GM23338 (cell line): Measurements from ENCODE around the gene ADAMTSL4. TPM values are rescaled to one million over a fixed set of nuclear protein-coding genes. Genes with fewer than 3 reads are reported as not detected.

ENCODE experiments used
- ATAC-seq: fragments of 200-7000 bp; cut with Tn5 transposase; 3 replicates; pipeline ENCODE4 v1.9.1; 2020
- DNase-seq: peaks from one replicate; pipeline ENCODE4 v3.0.0-alpha.2; 2015; ENCODE audit warnings: low spot score
- H2AFZ ChIP-seq: fragments of 200-600 bp; sonication (generic); 2 replicates; pipeline ENCODE4 v1.8.0; 2016; ENCODE audit warnings: antibody characterized with exemption, mild to moderate bottlenecking, moderate library complexity
- H3F3A ChIP-seq: fragments of 200-600 bp; sonication (generic); replicated peaks from 2 replicates; pipeline ENCODE4 v1.8.0; 2017; ENCODE audit warnings: antibody characterized with exemption, mixed run types, low read depth
- H3K27ac ChIP-seq: fragments of 200-600 bp; sonication (generic); 2 replicates; pipeline ENCODE4 v1.6.1; 2016; ENCODE audit warnings: low read depth
- H3K27me3 ChIP-seq: fragments of 200-600 bp; sonication (generic); 2 replicates; pipeline ENCODE4 v1.8.0; 2016; ENCODE audit warnings: mild to moderate bottlenecking, mixed run types, moderate library complexity; ENCODE audit not compliant: insufficient read depth
- H3K36me3 ChIP-seq: fragments of 200-600 bp; sonication (generic); 2 replicates; pipeline ENCODE4 v1.8.0; 2016; ENCODE audit warnings: mild to moderate bottlenecking; ENCODE audit not compliant: insufficient read depth
- H3K4me1 ChIP-seq: fragments of 200-600 bp; sonication (generic); 2 replicates; pipeline ENCODE4 v1.8.0; 2016; ENCODE audit warnings: mild to moderate bottlenecking, moderate library complexity; ENCODE audit not compliant: insufficient read depth
- H3K4me2 ChIP-seq: fragments of 200-600 bp; sonication (generic); 2 replicates; pipeline ENCODE4 v1.7.1; 2017; ENCODE audit warnings: mixed run types
- H3K4me3 ChIP-seq: fragments of 200-600 bp; sonication (generic); 2 replicates; pipeline ENCODE4 v1.6.1; 2016; ENCODE audit warnings: mixed run types
- H3K79me2 ChIP-seq: fragments of 200-600 bp; sonication (generic); replicated peaks from 2 replicates; pipeline ENCODE4 v1.8.0; 2017; ENCODE audit warnings: mild to moderate bottlenecking; ENCODE audit not compliant: insufficient read depth
- H3K9me2 ChIP-seq: fragments of 200-600 bp; sonication (generic); 2 replicates; pipeline ENCODE4 v1.8.0; 2017; ENCODE audit not compliant: insufficient read depth
- H4K20me1 ChIP-seq: fragments of 200-600 bp; sonication (generic); replicated peaks from 2 replicates; pipeline ENCODE4 v1.8.0; 2017; ENCODE audit warnings: mild to moderate bottlenecking; ENCODE audit not compliant: insufficient read depth
- H3K27ac Mint-ChIP-seq: 2 replicates; pipeline ENCODE4 v1.8.0; 2020; ENCODE audit warnings: inconsistent platforms, mild to moderate bottlenecking, moderate library complexity, mixed read lengths
- H3K27me3 Mint-ChIP-seq: 3 replicates; pipeline ENCODE4 v1.8.0; 2022; ENCODE audit warnings: low read depth, mild to moderate bottlenecking, moderate library complexity, mixed read lengths, inconsistent platforms; ENCODE audit not compliant: insufficient read depth, poor library complexity
- H3K36me3 Mint-ChIP-seq: 3 replicates; pipeline ENCODE4 v1.8.0; 2021; ENCODE audit warnings: low read depth, mild to moderate bottlenecking, inconsistent platforms, moderate library complexity, mixed read lengths
- H3K4me1 Mint-ChIP-seq: 3 replicates; pipeline ENCODE4 v1.8.0; 2020; ENCODE audit warnings: mild to moderate bottlenecking, inconsistent platforms, mixed read lengths
- H3K4me3 Mint-ChIP-seq: 3 replicates; pipeline ENCODE4 v1.8.0; 2021; ENCODE audit warnings: moderate library complexity, mild to moderate bottlenecking, inconsistent platforms, mixed read lengths
- H3K9me3 Mint-ChIP-seq: 3 replicates; pipeline ENCODE4 v1.8.0; 2020; ENCODE audit warnings: moderate library complexity, mild to moderate bottlenecking, inconsistent platforms, mixed read lengths
- EZH2phosphoT487 ChIP-seq: fragments of 200-600 bp; sonication (generic); IDR thresholded peaks from one replicate; pipeline ENCODE4 v1.8.1; 2018; ENCODE audit warnings: antibody characterized with exemption; ENCODE audit not compliant: unreplicated experiment
- JUNB ChIP-seq: IDR thresholded peaks from one replicate; pipeline ENCODE4 v1.6.1; 2016; ENCODE audit warnings: antibody characterized with exemption; ENCODE audit not compliant: unreplicated experiment
- NANOG ChIP-seq: IDR thresholded peaks from 2 replicates; pipeline ENCODE4 v1.6.1; 2016; ENCODE audit warnings: antibody characterized with exemption, borderline replicate concordance
- POLR2AphosphoS5 ChIP-seq: IDR thresholded peaks from 2 replicates; pipeline ENCODE4 v1.6.1; 2016; ENCODE audit warnings: antibody characterized with exemption, low read depth
- STAT1 ChIP-seq: IDR thresholded peaks from one replicate; pipeline ENCODE4 v1.6.1; 2016; ENCODE audit warnings: antibody characterized with exemption; ENCODE audit not compliant: unreplicated experiment
- ZNF114 ChIP-seq: fragments of 250-450 bp; sonication (Bioruptor Pico); IDR thresholded peaks from 2 replicates; pipeline ENCODE4 v1.5.0; 2020; ENCODE audit warnings: mild to moderate bottlenecking, moderate library complexity
- polyA plus RNA-seq: library from polyadenylated mRNA; unstranded; fragments of >200 nt; fragmentation: Nextera tagmentation; extraction: Ambion mirVana; gene quantifications from 2 replicates; pipeline ENCODE4 v1.2.1, GENCODE V29; 2016
- total RNA-seq: library from RNA; depleted of rRNA; stranded (reverse); fragments of >200 nt; shearing (Covaris generic); gene quantifications from 2 replicates; pipeline ENCODE4 v1.2.3, GENCODE V29; 2014
- TF ChIP-seq, protein P1 (sequence below): IDR thresholded peaks from one replicate; pipeline ENCODE4 v1.6.1; 2018; ENCODE audit warnings: antibody characterized with exemption; ENCODE audit not compliant: unreplicated experiment
- TF ChIP-seq, protein P2 (sequence below): IDR thresholded peaks from 2 replicates; pipeline ENCODE4 v1.6.1; 2016; ENCODE audit warnings: antibody characterized with exemption
- TF ChIP-seq, protein P3 (sequence below), 2 experiments: fragments of 200-600 bp in 1 of 2; sonication (generic) in 1 of 2; conservative IDR thresholded peaks; 2 replicates each; pipeline versions ENCODE4 v1.5.1 to v1.6.1; 2016 to 2017; ENCODE audit warnings: antibody characterized with exemption in 2 of 2, low read depth in 2 of 2, mild to moderate bottlenecking in 2 of 2, moderate library complexity in 1 of 2

ADAMTSL4 gene
- total and polyA plus RNA-seq, 2 experiments from 2014 or later, result 5.3 to 5.8 TPM

DNA sequence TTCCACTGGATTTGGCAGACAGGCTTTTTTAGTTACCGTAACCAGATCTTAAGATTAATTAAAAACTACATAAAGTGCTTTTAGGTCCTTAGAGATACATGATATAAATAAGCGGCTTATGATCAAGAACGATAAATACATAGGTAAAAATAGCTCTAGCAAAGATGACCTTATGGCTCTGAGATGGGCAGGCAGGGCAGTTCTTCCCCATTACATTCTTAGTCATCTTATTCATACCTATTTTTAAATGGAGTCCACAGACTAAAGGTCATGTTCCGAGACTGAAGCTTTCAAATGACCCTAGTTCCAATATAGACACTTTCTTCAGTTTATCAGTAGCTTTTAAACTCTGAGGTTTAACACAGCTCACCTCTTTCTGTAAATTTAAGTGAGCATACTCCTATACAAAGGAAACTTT lies 25.9 kb downstream of the ADAMTSL4 start (continued):
- no peak for TF ChIP-seq EZH2phosphoT487
- TF ChIP-seq, protein P1, sequence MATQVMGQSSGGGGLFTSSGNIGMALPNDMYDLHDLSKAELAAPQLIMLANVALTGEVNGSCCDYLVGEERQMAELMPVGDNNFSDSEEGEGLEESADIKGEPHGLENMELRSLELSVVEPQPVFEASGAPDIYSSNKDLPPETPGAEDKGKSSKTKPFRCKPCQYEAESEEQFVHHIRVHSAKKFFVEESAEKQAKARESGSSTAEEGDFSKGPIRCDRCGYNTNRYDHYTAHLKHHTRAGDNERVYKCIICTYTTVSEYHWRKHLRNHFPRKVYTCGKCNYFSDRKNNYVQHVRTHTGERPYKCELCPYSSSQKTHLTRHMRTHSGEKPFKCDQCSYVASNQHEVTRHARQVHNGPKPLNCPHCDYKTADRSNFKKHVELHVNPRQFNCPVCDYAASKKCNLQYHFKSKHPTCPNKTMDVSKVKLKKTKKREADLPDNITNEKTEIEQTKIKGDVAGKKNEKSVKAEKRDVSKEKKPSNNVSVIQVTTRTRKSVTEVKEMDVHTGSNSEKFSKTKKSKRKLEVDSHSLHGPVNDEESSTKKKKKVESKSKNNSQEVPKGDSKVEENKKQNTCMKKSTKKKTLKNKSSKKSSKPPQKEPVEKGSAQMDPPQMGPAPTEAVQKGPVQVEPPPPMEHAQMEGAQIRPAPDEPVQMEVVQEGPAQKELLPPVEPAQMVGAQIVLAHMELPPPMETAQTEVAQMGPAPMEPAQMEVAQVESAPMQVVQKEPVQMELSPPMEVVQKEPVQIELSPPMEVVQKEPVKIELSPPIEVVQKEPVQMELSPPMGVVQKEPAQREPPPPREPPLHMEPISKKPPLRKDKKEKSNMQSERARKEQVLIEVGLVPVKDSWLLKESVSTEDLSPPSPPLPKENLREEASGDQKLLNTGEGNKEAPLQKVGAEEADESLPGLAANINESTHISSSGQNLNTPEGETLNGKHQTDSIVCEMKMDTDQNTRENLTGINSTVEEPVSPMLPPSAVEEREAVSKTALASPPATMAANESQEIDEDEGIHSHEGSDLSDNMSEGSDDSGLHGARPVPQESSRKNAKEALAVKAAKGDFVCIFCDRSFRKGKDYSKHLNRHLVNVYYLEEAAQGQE, result no peak
- TF ChIP-seq NANOG, result no peak
- no peak for TF ChIP-seq JUNB
- no peak for TF ChIP-seq ZNF114

DNA sequence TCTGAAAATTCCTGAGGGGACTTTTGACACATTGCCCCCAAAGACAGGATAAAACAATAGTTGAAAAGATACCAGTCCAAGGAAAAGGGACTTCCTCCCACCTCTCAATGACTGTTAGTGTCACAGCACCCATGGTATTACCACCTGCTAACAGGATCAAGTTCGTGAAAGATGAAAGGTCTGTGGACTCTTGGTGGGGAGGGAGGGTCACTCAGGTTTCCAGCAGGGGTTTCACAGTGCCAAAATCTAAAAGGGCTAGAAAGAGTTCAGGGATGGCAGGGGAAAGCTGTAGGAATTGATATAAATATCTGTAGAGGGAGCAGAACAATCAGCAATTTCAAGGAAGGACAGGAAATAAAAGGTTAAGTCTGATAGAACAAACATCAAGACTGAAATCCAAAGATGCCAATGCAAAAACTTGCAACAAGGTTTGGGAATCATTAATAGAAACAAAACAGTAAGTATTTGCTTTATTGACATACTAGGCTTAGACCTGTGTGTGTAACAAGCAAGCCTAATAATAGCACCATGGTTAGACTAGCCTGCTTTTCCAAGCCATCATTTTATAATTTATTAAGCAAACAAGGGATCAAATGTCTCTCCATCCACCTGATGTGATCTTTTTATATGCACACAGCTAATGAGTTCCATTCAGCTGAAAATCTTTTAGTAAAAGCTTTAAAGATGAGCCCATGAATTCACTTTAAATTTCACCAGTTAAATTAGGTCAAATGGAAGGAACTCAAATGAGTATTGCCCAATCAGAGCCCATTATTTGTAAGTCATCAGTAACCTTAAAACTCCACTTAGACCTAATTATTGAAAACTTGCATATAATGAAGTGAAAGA lies 26.5 kb downstream of the ADAMTSL4 start:
- Histone ChIP-seq H3K4me2 (peak overlapping the region; percentile 92), H3F3A (peaks cover 61% of the 10 kb centered on the region), H3K27ac (peak overlapping the region; percentile 100), H3K4me1 (peaks cover 44% of the 10 kb centered on the region), H2AFZ (no peak overlapping the region), H3K36me3 (peaks cover 58% of the 10 kb centered on the region), H3K27me3 (no peaks in the 10 kb centered on the region), H3K9me2 (no peaks in the 10 kb centered on the region), H3K79me2 (peaks cover 84% of the 10 kb centered on the region), H4K20me1 (peaks cover 54% of the 10 kb centered on the region), H3K4me3 (peak overlapping the region; percentile 96)
- peaks cover 47% of the 10 kb centered on the region for H3K4me1 Mint-ChIP-seq
- H3K27ac Mint-ChIP-seq, result peak overlapping the region; percentile 55
- ATAC-seq (no peak), DNase-seq (peak; percentile 5)
- peak overlapping the region; percentile 99 for H3K4me3 Mint-ChIP-seq
- TF ChIP-seq, protein P2, sequence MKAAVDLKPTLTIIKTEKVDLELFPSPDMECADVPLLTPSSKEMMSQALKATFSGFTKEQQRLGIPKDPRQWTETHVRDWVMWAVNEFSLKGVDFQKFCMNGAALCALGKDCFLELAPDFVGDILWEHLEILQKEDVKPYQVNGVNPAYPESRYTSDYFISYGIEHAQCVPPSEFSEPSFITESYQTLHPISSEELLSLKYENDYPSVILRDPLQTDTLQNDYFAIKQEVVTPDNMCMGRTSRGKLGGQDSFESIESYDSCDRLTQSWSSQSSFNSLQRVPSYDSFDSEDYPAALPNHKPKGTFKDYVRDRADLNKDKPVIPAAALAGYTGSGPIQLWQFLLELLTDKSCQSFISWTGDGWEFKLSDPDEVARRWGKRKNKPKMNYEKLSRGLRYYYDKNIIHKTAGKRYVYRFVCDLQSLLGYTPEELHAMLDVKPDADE, result no peak
- TF ChIP-seq STAT1, result no peak
- no peak for TF ChIP-seq JUNB
- no peak for TF ChIP-seq POLR2AphosphoS5
- TF ChIP-seq, protein P3, sequence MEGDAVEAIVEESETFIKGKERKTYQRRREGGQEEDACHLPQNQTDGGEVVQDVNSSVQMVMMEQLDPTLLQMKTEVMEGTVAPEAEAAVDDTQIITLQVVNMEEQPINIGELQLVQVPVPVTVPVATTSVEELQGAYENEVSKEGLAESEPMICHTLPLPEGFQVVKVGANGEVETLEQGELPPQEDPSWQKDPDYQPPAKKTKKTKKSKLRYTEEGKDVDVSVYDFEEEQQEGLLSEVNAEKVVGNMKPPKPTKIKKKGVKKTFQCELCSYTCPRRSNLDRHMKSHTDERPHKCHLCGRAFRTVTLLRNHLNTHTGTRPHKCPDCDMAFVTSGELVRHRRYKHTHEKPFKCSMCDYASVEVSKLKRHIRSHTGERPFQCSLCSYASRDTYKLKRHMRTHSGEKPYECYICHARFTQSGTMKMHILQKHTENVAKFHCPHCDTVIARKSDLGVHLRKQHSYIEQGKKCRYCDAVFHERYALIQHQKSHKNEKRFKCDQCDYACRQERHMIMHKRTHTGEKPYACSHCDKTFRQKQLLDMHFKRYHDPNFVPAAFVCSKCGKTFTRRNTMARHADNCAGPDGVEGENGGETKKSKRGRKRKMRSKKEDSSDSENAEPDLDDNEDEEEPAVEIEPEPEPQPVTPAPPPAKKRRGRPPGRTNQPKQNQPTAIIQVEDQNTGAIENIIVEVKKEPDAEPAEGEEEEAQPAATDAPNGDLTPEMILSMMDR (conservative IDR thresholded peaks at IDR 0.05; ENCODE audit: low read depth in 2 of 2), result no peak
- H3K36me3 Mint-ChIP-seq, result peaks cover 86% of the 10 kb centered on the region
- peaks cover 52% of the 10 kb centered on the region for H3K27me3 Mint-ChIP-seq
- peaks cover 8% of the 10 kb centered on the region; the same call in 1 of the 3 replicates for H3K9me3 Mint-ChIP-seq
